ENCODE results near the gene NLGN1. TPM values are rescaled to one million over a fixed set of nuclear protein-coding genes. Genes with fewer than 3 reads are reported as not detected.
A peak's percentile ranks its signal among the peaks of the same experiment; 100 is the strongest.

The NLGN1 gene
- total RNA-seq, 1 donor from 2014 or later = 34.8 TPM

GRCh38 chr3:173913974-173914421 is 516.5 kb downstream of the NLGN1 start:
- Mint-ChIP-seq H3K4me1 (peaks cover 54% of the 10 kb centered on the region), H3K36me3 (no peaks in the 10 kb centered on the region), H3K27me3 (ENCODE audit: insufficient read depth, low read depth) (no peaks in the 10 kb centered on the region), H3K27ac (peak overlapping the region; percentile 93), H3K9me3 (no peaks in the 10 kb centered on the region), H3K4me3 (peak overlapping the region; percentile 23)
- Histone ChIP-seq H4K20me1 (ENCODE audit: low read depth) (no peaks in the 10 kb centered on the region), H3K4me3 (no peak overlapping the region), H3K4me2 (peak overlapping the region; percentile 53), H3K36me3 (no peaks in the 10 kb centered on the region), H2AFZ (replicated peaks) (peak overlapping the region; percentile 37), H3K9ac (no peak overlapping the region), H3K9me3 (ENCODE audit: low read depth) (no peaks in the 10 kb centered on the region), H3F3A (ENCODE audit: low read depth) (peaks cover 16% of the 10 kb centered on the region), H3K79me2 (ENCODE audit: low read depth) (no peaks in the 10 kb centered on the region), H3K27ac (peak overlapping the region; percentile 36), H3K27me3 (no peaks in the 10 kb centered on the region), H3K4me1 (peaks cover 40% of the 10 kb centered on the region)
- no peak for TF ChIP-seq EZH2 (IDR thresholded peaks at IDR 0.05)
- TF ChIP-seq, protein P1, sequence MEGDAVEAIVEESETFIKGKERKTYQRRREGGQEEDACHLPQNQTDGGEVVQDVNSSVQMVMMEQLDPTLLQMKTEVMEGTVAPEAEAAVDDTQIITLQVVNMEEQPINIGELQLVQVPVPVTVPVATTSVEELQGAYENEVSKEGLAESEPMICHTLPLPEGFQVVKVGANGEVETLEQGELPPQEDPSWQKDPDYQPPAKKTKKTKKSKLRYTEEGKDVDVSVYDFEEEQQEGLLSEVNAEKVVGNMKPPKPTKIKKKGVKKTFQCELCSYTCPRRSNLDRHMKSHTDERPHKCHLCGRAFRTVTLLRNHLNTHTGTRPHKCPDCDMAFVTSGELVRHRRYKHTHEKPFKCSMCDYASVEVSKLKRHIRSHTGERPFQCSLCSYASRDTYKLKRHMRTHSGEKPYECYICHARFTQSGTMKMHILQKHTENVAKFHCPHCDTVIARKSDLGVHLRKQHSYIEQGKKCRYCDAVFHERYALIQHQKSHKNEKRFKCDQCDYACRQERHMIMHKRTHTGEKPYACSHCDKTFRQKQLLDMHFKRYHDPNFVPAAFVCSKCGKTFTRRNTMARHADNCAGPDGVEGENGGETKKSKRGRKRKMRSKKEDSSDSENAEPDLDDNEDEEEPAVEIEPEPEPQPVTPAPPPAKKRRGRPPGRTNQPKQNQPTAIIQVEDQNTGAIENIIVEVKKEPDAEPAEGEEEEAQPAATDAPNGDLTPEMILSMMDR (IDR thresholded peaks at IDR 0.05) = no peak
- no peak for TF ChIP-seq EZH2phosphoT487 (IDR thresholded peaks at IDR 0.05)
- peak; percentile 37 for DNase-seq (ENCODE audit: low spot score)

GRCh38 chr3:173916799-173917198 is 519.3 kb downstream of the NLGN1 start:
- H3K36me3 Mint-ChIP-seq = no peaks in the 10 kb centered on the region
- Histone ChIP-seq H3K36me3 (no peaks in the 10 kb centered on the region), H3K27me3 (no peaks in the 10 kb centered on the region), H2AFZ (replicated peaks) (no peak overlapping the region), H3F3A (ENCODE audit: low read depth) (peaks cover 20% of the 10 kb centered on the region), H3K4me3 (no peak overlapping the region), H3K4me2 (no peak overlapping the region), H3K79me2 (ENCODE audit: low read depth) (no peaks in the 10 kb centered on the region), H3K9ac (no peak overlapping the region), H3K4me1 (peaks cover 47% of the 10 kb centered on the region), H3K9me3 (ENCODE audit: low read depth) (no peaks in the 10 kb centered on the region), H4K20me1 (ENCODE audit: low read depth) (no peaks in the 10 kb centered on the region), H3K27ac (no peak overlapping the region)
- TF ChIP-seq EZH2phosphoT487 (IDR thresholded peaks at IDR 0.05) (no peak), EZH2 (IDR thresholded peaks at IDR 0.05) (no peak)
- TF ChIP-seq, protein P1 (IDR thresholded peaks at IDR 0.05) = no peak
- DNase-seq (ENCODE audit: low spot score) = no peak
- no peaks in the 10 kb centered on the region for H3K9me3 Mint-ChIP-seq
- no peaks in the 10 kb centered on the region for H3K27me3 Mint-ChIP-seq (ENCODE audit: insufficient read depth, low read depth)
- no peak overlapping the region for H3K27ac Mint-ChIP-seq
- H3K4me3 Mint-ChIP-seq = no peak overlapping the region
- H3K4me1 Mint-ChIP-seq = peaks cover 53% of the 10 kb centered on the region

DNA sequence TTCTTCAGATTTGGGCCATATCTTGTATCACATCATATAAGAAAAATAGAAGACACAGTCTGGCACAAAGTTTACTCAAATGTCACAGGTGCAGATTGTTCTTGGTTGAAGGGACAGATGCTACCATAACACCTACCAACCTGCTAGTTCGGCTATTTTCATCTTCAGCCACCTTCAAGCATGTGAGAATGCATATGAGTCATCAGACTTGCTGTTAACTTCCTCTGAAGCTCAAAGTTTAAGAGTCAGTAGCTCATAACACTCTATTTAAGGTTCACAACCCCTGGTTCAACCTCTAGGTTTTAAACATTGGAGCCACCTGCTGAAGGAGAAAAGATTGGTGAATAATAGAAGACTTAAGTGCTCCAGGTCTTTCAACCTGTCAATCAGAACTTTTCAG is 522.8 kb downstream of the NLGN1 start:
- H3F3A ChIP-seq (ENCODE audit: low read depth) = peaks cover 5% of the 10 kb centered on the region
- no peak for TF ChIP-seq EZH2 (IDR thresholded peaks at IDR 0.05)
- TF ChIP-seq EZH2phosphoT487 (IDR thresholded peaks at IDR 0.05) = no peak
- TF ChIP-seq, protein P1 (IDR thresholded peaks at IDR 0.05) = no peak
- H3K36me3 Mint-ChIP-seq = no peaks in the 10 kb centered on the region
- H3K27me3 Mint-ChIP-seq (ENCODE audit: insufficient read depth, low read depth) = no peaks in the 10 kb centered on the region
- no peak overlapping the region for H3K4me3 Mint-ChIP-seq
- H3K9me3 ChIP-seq (ENCODE audit: low read depth) = no peaks in the 10 kb centered on the region
- no peaks in the 10 kb centered on the region for H3K36me3 ChIP-seq
- H3K27me3 ChIP-seq = no peaks in the 10 kb centered on the region
- peaks cover 23% of the 10 kb centered on the region for H3K4me1 ChIP-seq
- no peak overlapping the region for H3K27ac Mint-ChIP-seq
- H3K27ac ChIP-seq = peak overlapping the region; percentile 49
- no peak overlapping the region for H3K4me3 ChIP-seq
- no peak for DNase-seq (ENCODE audit: low spot score)
- H3K4me2 ChIP-seq = no peak overlapping the region
- no peak overlapping the region for H2AFZ ChIP-seq (replicated peaks)
- H4K20me1 ChIP-seq (ENCODE audit: low read depth) = no peaks in the 10 kb centered on the region
- peaks cover 27% of the 10 kb centered on the region for H3K4me1 Mint-ChIP-seq
- H3K9me3 Mint-ChIP-seq = no peaks in the 10 kb centered on the region
- H3K9ac ChIP-seq = no peak overlapping the region
- no peaks in the 10 kb centered on the region for H3K79me2 ChIP-seq (ENCODE audit: low read depth)
